HG03280 (cell line): ENCODE measurements around the gene COL15A1.

ENCODE experiments used
- ATAC-seq: cut with Tn5 transposase; IDR thresholded peaks from one replicate; pipeline ENCODE4 v1.9.1; 2021; ENCODE audit warnings: mild to moderate bottlenecking, moderate library complexity; ENCODE audit not compliant: unreplicated experiment

The COL15A1 gene

DNA sequence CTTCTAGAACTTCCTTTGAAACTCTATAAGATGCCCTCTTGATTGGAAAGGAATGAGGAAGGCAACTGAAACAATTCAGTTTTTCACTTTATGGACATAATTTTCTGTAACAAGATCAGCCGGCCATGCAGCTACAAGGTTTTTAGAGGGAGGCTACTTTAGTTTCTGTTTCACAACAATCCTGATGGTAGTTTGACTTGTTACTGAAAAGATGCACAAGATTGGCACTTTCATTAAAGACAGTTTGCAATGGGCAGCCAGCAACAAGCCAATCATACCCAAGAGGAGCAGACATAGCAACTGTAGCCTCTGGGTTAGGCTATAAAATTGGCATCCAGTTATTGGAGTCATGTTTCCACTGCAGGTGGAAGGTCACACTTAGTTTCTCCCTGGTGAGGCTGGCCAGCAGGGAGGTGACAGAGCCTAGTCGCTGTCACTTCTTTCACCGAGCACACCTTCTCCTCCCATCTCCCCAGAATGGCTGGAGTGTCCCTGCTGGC lies 87.0 kb downstream of the COL15A1 start:
- ATAC-seq, result no peak

GRCh38 chr9:99031319-99031718 lies 87.6 kb downstream of the COL15A1 start:
- no peak for ATAC-seq

GRCh38 chr9:99031994-99032393 lies 88.3 kb downstream of the COL15A1 start:
- no peak for ATAC-seq

DNA sequence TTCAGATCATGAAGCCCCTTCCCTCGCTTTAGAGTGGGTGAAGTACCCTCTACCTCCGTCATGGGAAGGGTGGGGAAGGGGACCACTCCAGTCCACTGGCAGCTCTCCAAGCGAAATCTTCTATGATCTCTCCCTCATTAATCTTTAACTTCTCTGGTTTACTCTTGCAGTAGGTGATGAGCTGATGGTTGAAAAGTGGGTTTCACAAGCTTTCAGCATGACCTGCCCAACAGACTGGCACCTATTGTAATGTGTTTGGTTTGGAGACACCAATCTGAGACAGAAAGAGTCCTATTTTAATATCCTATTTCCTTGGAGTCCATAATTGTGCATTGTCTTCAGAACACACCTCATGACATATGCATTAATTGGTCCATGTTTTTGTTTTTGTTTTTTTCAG lies 90.4 kb downstream of the COL15A1 start:
- no peak for ATAC-seq

DNA sequence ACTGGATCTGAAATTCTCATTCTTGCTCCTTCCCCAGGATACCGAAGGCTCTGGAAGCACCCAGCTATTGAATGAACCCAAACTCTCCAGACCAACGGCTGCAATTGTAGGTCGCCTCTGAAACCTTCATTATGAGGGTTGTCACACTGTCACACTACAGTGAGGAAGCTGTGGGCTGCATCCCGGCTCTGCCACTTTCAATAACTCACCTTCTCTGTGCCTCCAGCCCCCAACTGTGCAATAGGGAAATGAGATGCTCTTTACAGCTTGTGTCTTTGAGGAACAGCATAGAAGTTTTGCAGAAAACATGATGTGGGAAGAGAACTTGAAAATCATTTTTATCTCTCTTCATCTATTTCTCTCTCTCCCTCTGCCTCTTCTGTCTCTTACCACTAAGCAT lies 91.6 kb downstream of the COL15A1 start:
- ATAC-seq, result no peak

DNA sequence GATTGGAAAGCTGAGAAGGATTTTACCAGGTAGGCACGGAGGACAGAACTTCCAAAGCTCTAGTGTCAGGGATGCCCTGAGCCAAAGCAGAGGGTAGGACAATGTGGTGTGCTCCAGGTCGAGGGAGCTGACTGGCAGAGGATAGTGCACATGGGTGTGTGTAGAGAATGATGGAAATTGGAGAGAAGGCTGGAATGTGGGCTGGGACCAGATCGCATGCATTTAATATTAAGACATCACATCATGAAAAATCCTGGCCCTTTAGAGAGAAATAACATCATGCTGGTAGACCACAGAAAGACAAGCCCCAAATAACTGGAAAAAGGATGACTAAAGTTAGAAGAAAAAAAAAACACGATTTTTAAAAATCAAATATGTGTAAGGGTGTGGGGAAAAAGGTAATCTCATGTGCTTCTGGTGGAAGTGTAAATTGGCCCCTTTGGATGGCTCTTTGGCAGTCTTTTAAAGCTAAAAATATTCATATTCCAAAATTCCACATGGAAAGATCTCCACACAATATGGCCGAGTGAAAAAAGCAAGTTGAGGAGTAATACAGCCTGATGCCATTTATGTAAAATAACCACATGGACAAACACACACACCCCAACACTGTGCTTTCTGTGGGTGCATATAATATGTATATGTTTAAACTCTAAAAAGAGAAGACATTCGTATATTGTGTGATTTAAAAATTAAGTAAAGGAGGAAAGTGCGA lies 94.2 kb downstream of the COL15A1 start:
- no peak for ATAC-seq

- no peak for ATAC-seq
Measured at GRCh38 chr9:99038484-99038820, 94.7 kb downstream of the COL15A1 start.

DNA sequence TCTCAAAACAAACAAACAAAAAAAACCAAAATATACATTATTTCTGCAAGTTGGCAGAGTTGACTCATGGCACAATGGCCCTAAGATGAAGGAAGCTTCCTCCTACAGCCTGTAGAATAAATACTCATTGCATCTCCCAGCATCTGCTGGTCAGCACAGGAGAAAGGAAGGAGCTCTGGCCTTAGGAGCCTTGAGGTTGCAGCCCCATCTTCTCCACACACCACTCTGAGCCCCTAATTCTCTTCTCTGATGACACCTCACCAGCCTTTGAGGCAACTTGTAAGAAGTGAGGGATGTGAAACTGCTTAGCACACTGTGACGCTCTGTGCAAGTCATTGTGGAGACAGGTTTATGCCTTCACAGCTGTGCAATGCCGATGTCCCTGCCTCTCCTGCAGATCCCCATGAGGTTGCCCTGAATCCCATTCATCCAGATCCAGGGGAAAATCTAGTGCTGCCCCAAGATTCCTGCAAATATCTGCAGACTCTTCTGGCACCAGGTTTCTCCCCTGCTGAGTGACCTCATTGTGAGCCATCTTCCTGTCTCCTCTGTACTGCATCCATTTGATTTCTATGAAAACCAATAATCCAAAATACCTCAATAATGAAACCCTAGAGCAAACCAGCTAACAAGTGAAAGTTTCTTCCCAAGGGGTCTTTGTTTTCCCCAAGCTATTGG lies 95.9 kb downstream of the COL15A1 start:
- no peak for ATAC-seq

DNA sequence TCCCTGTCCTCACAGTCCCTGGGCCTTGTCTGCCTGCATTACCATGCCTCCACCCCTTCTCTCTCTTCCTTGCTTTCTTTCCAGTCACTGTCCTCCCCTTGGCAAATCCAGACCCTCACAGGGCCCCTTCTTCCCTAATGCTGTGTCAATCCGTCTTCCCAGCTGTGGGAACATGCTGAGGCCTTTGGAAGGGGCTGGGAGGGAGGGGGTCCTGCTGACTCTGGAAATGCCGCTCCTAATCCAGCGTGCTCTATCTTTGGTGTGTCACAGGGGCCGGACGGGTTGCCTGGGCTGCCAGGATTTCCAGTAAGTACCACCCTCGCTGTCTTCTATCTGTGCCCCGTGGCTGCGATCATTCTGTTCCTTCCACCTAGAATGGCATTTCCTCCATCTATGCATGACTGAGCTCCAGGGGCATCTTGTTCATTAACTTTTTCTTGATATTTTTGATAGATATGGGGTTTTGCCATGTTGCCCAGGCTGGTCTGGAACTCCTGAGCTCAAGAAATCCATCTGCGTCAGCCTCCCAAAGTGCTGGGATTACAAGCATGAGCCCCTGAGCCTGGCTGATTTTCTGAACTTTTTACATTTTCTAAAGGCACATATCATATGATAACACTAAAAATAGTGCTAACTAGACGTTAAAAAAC lies 96.7 kb downstream of the COL15A1 start:
- no peak for ATAC-seq

- ATAC-seq, result no peak
Measured at GRCh38 chr9:99040911-99041582, 97.3 kb downstream of the COL15A1 start.

GRCh38 chr9:99041618-99042017 lies 97.9 kb downstream of the COL15A1 start:
- no peak for ATAC-seq

GRCh38 chr9:99042620-99043019 lies 98.9 kb downstream of the COL15A1 start:
- ATAC-seq, result no peak

DNA sequence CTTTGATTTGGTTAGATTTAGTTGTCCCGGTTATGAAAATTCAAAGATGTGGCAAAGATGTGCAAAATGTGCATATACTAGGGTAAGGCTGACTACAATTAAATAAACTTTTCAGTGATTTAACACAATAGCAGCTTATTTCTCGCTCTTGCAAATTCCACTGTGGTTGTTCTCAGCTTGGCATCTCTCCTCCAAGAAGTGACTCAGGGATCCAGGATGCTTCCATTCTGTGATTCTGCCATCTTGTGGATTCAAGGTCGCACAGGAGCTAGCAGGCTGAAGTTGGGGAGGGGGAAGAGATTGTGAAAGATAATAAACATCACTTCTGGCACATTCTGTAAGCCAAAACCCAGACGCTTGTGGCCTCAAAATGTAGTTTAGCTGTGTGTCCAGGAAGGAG lies 101.1 kb downstream of the COL15A1 start:
- ATAC-seq, result no peak

DNA sequence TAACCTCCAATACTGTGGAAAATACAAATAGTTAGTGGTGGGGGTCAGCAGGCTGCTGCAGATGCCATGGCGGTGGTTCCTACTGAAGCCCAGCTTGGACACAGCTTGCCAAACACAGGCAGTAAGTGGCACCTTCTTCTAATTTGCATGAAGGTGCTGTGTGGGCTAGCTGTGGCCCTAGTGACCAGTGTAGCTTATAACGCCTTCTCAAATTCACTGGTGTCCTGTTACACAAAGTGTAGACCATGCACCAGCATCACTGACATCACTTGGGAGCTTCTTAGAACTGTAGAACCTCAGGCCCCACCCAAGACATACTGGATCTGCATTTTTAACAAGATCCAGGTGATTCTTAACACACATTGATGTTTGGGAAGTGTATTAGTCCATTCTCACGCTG lies 102.4 kb downstream of the COL15A1 start:
- no peak for ATAC-seq

GRCh38 chr9:99046542-99047071 lies 102.9 kb downstream of the COL15A1 start:
- ATAC-seq, result no peak

GRCh38 chr9:99049228-99049627 lies 105.5 kb downstream of the COL15A1 start:
- ATAC-seq, result no peak

GRCh38 chr9:99049641-99050040 lies 105.9 kb downstream of the COL15A1 start:
- no peak for ATAC-seq

DNA sequence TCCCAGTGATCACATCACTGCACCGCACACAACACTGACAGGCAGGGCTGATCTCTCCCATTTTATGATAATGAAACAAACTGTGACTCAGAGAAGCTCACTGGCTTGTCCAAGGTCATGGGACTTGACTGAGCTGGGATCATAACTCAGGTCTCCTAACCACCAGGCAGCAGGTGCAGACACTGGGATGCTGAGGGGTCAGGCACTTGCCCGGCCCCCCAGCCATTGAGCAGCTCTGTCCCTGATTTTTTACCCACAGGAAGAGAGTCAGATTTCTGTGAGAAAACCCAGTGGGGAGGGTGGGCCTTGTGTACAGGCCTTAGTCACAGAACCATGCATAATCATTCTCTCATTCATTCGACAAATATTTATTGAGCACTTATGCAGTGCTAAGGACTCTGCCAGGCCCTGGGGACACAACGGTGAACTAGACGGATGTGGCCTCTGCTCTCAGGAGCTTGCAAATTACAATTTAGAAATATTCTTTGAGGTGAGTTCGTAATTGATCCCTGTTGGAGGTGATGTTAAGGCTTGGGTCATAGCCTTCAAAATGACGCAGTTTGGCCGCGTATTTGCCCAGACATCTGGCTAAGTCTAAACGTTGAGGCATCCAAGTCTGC lies 106.7 kb downstream of the COL15A1 start:
- ATAC-seq, result no peak

GRCh38 chr9:99050924-99051323 lies 107.2 kb downstream of the COL15A1 start:
- ATAC-seq, result no peak

DNA sequence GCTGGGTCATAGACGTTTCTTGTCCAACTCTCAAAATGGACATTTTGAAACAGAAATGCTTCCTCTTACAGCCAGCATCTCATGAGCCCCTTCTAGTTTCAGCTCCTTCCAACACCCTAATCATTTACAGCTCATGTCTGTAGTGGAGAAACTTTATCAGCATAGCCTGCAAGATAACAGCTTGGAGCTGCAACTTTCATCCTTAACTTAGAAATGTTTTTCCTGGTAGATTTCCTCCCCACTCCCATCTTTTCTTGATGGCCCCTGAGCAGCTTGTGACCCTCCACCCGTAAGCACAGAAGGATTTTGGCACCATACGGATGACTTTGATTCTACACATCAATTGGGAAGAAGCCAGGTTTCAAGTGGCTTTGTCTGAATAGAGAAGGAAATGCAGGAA lies 107.7 kb downstream of the COL15A1 start:
- ATAC-seq, result no peak

- ATAC-seq, result no peak
Measured at GRCh38 chr9:99051851-99052250, 108.1 kb downstream of the COL15A1 start.
